CD14-positive monocyte (primary cell): ENCODE results near the gene GABRR2. TPM values are rescaled to one million over a fixed set of nuclear protein-coding genes. Genes with fewer than 3 reads are reported as not detected.

Experiments used
- DNase-seq, 3 donors: peaks; one replicate each; pipeline ENCODE4 v3.0.0-alpha.2; 2011 to 2022
- H2AFZ ChIP-seq: 2 replicates; pipeline ENCODE4 v1.6.0; 2012; ENCODE audit warnings: mild to moderate bottlenecking, low read depth, low read length, inconsistent platforms; ENCODE audit not compliant: insufficient read depth, poor library complexity, severe bottlenecking
- H3K27ac ChIP-seq, 2 donors: 1 replicate in 1 of 2; 2 replicates in 1 of 2; pipeline ENCODE4 v1.5.1; 2012 to 2013; ENCODE audit warnings: low read length in 2 of 2, control low read depth in 1 of 2, inconsistent platforms in 1 of 2, low read depth in 1 of 2, mild to moderate bottlenecking in 1 of 2
- H3K27me3 ChIP-seq, 2 donors: one replicate each; pipeline versions ENCODE4 v1.6.0 to v1.6.1; 2011 to 2013; ENCODE audit warnings: low read length in 2 of 2; ENCODE audit not compliant: control insufficient read depth in 2 of 2, insufficient read depth in 2 of 2
- H3K36me3 ChIP-seq, 2 donors: replicated peaks in 1 of 2; 1 replicate in 1 of 2; 2 replicates in 1 of 2; pipeline versions ENCODE4 v1.5.1 to v1.6.1; 2012 to 2013; ENCODE audit warnings: low read length in 2 of 2, control low read depth in 1 of 2, inconsistent platforms in 1 of 2, mild to moderate bottlenecking in 1 of 2; ENCODE audit not compliant: insufficient read depth in 2 of 2, control insufficient read depth in 1 of 2
- H3K4me1 ChIP-seq, 2 donors: 1 replicate in 1 of 2; 2 replicates in 1 of 2; pipeline versions ENCODE4 v1.5.1 to v1.6.1; 2012 to 2013; ENCODE audit warnings: low read length in 2 of 2, control low read depth in 1 of 2, inconsistent platforms in 1 of 2, mild to moderate bottlenecking in 1 of 2, moderate library complexity in 1 of 2; ENCODE audit not compliant: insufficient read depth in 2 of 2, control insufficient read depth in 1 of 2
- H3K4me2 ChIP-seq: replicated peaks from 2 replicates; pipeline ENCODE3; 2012; ENCODE audit warnings: low read length, moderate library complexity, mild to moderate bottlenecking; ENCODE audit not compliant: poor library complexity, severe bottlenecking; ENCODE audit errors: extremely low read depth
- H3K4me3 ChIP-seq, 3 experiments: fragments of 200-600 bp in 1 of 3; sonication (generic) in 1 of 3; replicated peaks in 1 of 3; 1 replicate in 2 of 3; 2 replicates in 1 of 3; pipeline ENCODE4 v1.5.1; 2011 to 2013; ENCODE audit warnings: low read length in 3 of 3, mild to moderate bottlenecking in 3 of 3, control low read depth in 2 of 3, low read depth in 2 of 3, inconsistent platforms in 1 of 3, moderate library complexity in 1 of 3
- H3K79me2 ChIP-seq: 2 replicates; pipeline ENCODE4 v1.6.0; 2012; ENCODE audit warnings: mild to moderate bottlenecking, control low read depth, inconsistent platforms, low read length, moderate library complexity; ENCODE audit not compliant: insufficient read depth
- H3K9ac ChIP-seq: 2 replicates; pipeline ENCODE4 v1.6.0; 2017; ENCODE audit warnings: low read length, mild to moderate bottlenecking; ENCODE audit not compliant: insufficient read depth, poor library complexity, severe bottlenecking
- H3K9me3 ChIP-seq, 2 donors: replicated peaks in 1 of 2; 1 replicate in 1 of 2; 2 replicates in 1 of 2; pipeline versions ENCODE4 v1.5.1 to v1.6.1; 2012 to 2013; ENCODE audit warnings: low read length in 2 of 2, control low read depth in 1 of 2; ENCODE audit not compliant: control insufficient read depth in 1 of 2, insufficient read depth in 1 of 2
- H4K20me1 ChIP-seq: 2 replicates; pipeline ENCODE4 v1.6.0; 2012; ENCODE audit warnings: mild to moderate bottlenecking, low read length, control low read depth, moderate library complexity; ENCODE audit not compliant: insufficient read depth
- H3K27ac Mint-ChIP-seq, 7 donors: one replicate each; pipeline ENCODE4 v1.8.0; 2020; ENCODE audit warnings: mild to moderate bottlenecking in 7 of 7, mixed read lengths in 7 of 7, moderate library complexity in 6 of 7, inconsistent platforms in 2 of 7
- H3K27me3 Mint-ChIP-seq, 3 donors: one replicate each; pipeline ENCODE4 v1.8.0; 2021 to 2022; ENCODE audit warnings: low read depth in 3 of 3, mild to moderate bottlenecking in 3 of 3, mixed read lengths in 3 of 3, moderate library complexity in 3 of 3, inconsistent platforms in 1 of 3
- H3K36me3 Mint-ChIP-seq, 2 donors: one replicate each; pipeline ENCODE4 v1.8.0; 2020; ENCODE audit warnings: mixed read lengths in 2 of 2, inconsistent platforms in 1 of 2, mild to moderate bottlenecking in 1 of 2
- H3K4me1 Mint-ChIP-seq: one replicate; pipeline ENCODE4 v1.8.0; 2020; ENCODE audit warnings: mild to moderate bottlenecking, mixed read lengths
- H3K4me3 Mint-ChIP-seq, 2 donors: one replicate each; pipeline ENCODE4 v1.8.0; 2020; ENCODE audit warnings: mild to moderate bottlenecking in 2 of 2, mixed read lengths in 2 of 2, moderate library complexity in 1 of 2
- H3K9me3 Mint-ChIP-seq, 7 donors: one replicate each; pipeline ENCODE4 v1.8.0; 2020 to 2022; ENCODE audit warnings: mixed read lengths in 7 of 7, mild to moderate bottlenecking in 6 of 7, moderate library complexity in 6 of 7, inconsistent platforms in 2 of 7
- WGBS: methylation state at CpG from one replicate; pipeline ENCODE4 v1.1.5; 2013; ENCODE audit warnings: missing lambda C conversion rate; ENCODE audit not compliant: insufficient coverage; 5-methylcytosine and 5-hydroxymethylcytosine counted together
- intact Hi-C, 2 donors: fragments of 100-400 bp; cut with micrococcal nuclease; formaldehyde crosslinking; loops; one replicate each; pipeline versions ENCODE4 v1.15.0 to v1.15.1; 2023
- polyA plus RNA-seq, 3 donors: library from polyadenylated mRNA; depleted of rRNA in 1 of 3; unstranded in 2 of 3; stranded (reverse) in 1 of 3; fragments of 300-500 nt in 2 of 3; fragments of >200 nt in 1 of 3; fragmentation: Illumina TruSeq in 2 of 3; gene quantifications; 1 replicate in 2 of 3; 2 replicates in 1 of 3; pipeline ENCODE4 v1.2.3, GENCODE V29; 2012 to 2021
- TF ChIP-seq, protein P1 (sequence below): fragments of 200-600 bp; IDR thresholded peaks from one replicate; pipeline ENCODE4 v1.8.0; 2022; ENCODE audit warnings: antibody characterized with exemption, mild to moderate bottlenecking

Gene GABRR2
- polyA plus RNA-seq, 3 donors: 3.7 TPM; not detected in 2

DNA sequence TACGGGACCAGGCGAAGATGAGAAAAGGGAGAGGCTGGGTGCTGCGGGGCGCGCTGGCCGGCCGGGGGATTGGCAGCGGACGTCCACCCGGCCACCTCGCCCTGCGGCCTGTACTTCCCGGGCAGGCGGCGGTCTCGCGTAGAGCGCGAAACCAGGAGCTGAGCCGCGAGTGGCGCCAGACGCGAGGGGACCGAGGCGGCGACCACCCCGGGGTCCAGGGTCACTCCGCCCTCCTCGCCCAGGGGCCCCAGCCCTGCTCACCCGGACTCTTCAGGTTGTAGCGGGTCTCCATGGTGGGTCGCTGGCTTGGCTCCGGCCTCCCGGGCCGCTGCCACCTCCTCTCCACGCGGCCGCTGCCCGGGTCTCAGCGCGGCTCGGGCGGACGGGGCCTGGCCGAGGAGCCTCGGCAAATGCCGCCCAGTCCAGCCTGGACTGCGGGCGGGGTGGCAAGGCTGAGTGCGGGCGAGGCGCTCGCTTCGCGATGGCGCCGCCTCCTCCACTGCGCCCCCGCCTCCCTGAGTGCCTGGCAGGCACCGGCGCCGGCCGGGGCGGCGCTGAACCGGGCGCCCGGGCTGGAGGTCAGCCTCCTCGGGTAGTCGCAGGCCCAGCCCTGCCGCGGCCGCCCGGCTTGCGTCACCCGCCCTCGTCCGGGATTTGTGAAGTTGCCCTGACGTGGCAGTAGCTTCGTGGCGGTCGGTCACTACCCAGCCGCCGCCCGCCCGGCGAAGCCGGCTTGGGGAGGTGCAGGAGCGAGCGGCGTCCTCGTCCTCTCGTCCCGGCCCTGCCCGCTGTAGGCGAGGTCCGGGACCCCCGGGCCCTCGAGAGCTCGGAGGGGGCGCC, 37.4 kb upstream of the GABRR2 start, which contains the start of gene UBE2J1:
UBE2J1 (minus strand) TSS at position 445 of the 840 bp plus-strand sequence; CDS start at position 292, 153 bp downstream.
- H3K4me3 Mint-ChIP-seq: peak within 1 kb of the TSS; percentile 94 to 95
- Histone ChIP-seq H3K4me1 (peaks cover 39 to 52% of the 10 kb centered on the region in 2 donors), H2AFZ (peak within 1 kb of the TSS; percentile 79), H3K36me3 (no peaks in the 10 kb centered on the region), H3K9me3 (no peaks in the 10 kb centered on the region), H3K9ac (peak within 1 kb of the TSS; percentile 96), H3K4me2 (peak within 1 kb of the TSS; percentile 98), H3K27ac (peak within 1 kb of the TSS; percentile 77 to 91), H3K4me3 (peak within 1 kb of the TSS; percentile 97 to 100 (median 97)), H3K27me3 (no peaks in the 10 kb centered on the region), H3K79me2 (peaks cover 57% of the 10 kb centered on the region), H4K20me1 (peaks cover 41% of the 10 kb centered on the region)
- peaks cover 0 to 5% (median 0%) of the 10 kb centered on the region in 7 donors for H3K9me3 Mint-ChIP-seq
- WGBS: under 1% methylated on average over 102 of the region's 102 CpGs
- H3K27me3 Mint-ChIP-seq: peaks cover 0 to 7% (median 1%) of the 10 kb centered on the region in 3 donors
- TF ChIP-seq, protein P1, sequence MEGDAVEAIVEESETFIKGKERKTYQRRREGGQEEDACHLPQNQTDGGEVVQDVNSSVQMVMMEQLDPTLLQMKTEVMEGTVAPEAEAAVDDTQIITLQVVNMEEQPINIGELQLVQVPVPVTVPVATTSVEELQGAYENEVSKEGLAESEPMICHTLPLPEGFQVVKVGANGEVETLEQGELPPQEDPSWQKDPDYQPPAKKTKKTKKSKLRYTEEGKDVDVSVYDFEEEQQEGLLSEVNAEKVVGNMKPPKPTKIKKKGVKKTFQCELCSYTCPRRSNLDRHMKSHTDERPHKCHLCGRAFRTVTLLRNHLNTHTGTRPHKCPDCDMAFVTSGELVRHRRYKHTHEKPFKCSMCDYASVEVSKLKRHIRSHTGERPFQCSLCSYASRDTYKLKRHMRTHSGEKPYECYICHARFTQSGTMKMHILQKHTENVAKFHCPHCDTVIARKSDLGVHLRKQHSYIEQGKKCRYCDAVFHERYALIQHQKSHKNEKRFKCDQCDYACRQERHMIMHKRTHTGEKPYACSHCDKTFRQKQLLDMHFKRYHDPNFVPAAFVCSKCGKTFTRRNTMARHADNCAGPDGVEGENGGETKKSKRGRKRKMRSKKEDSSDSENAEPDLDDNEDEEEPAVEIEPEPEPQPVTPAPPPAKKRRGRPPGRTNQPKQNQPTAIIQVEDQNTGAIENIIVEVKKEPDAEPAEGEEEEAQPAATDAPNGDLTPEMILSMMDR: no peak
- peaks cover 58% of the 10 kb centered on the region for H3K4me1 Mint-ChIP-seq
- intact Hi-C loops: loop anchor here (10.0 kb wide), 2 partner anchors 268 to 282 kb away; partner anchors contain the start of genes PNRC1 (in 2 of the 2) and LYRM2 (in 1 of the 2)
- peaks cover 11% of the 10 kb centered on the region in 2 donors for H3K36me3 Mint-ChIP-seq
- DNase-seq: peak; percentile 89 to 94 (median 94)
- peak within 1 kb of the TSS; percentile 93 to 98 (median 96) for H3K27ac Mint-ChIP-seq

DNA sequence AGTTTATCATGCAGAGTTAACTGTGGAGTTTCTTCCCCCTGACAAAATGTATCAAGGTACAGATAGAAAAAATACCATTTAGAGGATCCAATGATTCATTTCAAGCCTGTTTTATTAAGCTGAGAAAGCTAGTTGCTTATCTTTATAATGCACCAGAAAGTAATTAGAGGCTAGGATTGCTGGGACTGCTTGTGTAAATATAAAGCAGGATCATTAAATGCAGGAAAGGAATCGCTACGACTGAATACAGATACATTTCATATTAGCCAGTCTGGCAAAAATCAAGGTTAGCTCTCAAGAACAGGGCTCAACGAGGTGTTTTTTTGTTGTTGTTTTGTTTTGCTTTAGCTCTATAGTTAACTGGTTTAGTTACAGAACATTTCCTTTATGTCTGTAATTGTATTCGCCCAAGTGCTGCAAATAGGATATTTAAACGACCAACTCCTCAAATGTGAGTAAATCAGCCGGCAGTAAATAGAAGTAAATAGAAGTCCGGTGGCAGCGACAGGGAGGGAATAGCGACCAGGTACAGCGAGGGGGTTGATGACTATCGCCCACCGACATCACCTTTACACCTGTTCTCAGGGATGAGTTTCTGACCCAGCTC, 36.7 kb upstream of the GABRR2 start:
- Histone ChIP-seq H2AFZ (peak overlapping the region; percentile 18), H3K4me1 (peaks cover 38 to 53% of the 10 kb centered on the region in 2 donors), H3K4me3 (peak overlapping the region; percentile 97 to 100 (median 97)), H3K36me3 (no peaks in the 10 kb centered on the region), H3K27me3 (no peaks in the 10 kb centered on the region), H4K20me1 (peaks cover 49% of the 10 kb centered on the region), H3K4me2 (peak overlapping the region; percentile 98), H3K27ac (peak overlapping the region; percentile 77 to 91), H3K9ac (peak overlapping the region; percentile 96), H3K79me2 (peaks cover 64% of the 10 kb centered on the region), H3K9me3 (no peaks in the 10 kb centered on the region)
- H3K27me3 Mint-ChIP-seq: peaks cover 0 to 7% (median 1%) of the 10 kb centered on the region in 3 donors
- TF ChIP-seq, protein P1: no peak
- H3K27ac Mint-ChIP-seq: peak overlapping the region; percentile 93 to 98 (median 96)
- peak overlapping the region; percentile 94 to 95 for H3K4me3 Mint-ChIP-seq
- H3K36me3 Mint-ChIP-seq: peaks cover 11% of the 10 kb centered on the region in 2 donors
- 0% methylated on average over 2 of the region's 12 CpGs for WGBS
- intact Hi-C loops: loop anchor here (10.0 kb wide), 2 partner anchors 267 to 283 kb away; partner anchors contain the start of genes PNRC1 (in 2 of the 2) and LYRM2 (in 1 of the 2)
- H3K4me1 Mint-ChIP-seq: peaks cover 54% of the 10 kb centered on the region
- DNase-seq: no peak
- peaks cover 0 to 5% (median 0%) of the 10 kb centered on the region in 7 donors for H3K9me3 Mint-ChIP-seq
